GM12878 (cell line): ENCODE measurements around the gene MIPOL1.

ENCODE experiments used
- POLR2A ChIP-seq: IDR thresholded peaks from 2 replicates; pipeline ENCODE4 v1.6.1; 2011; ENCODE audit warnings: low read depth, mild to moderate bottlenecking, low read length
- RAD21 ChIP-seq: IDR thresholded peaks from 2 replicates; pipeline ENCODE4 v1.6.1; 2011; ENCODE audit warnings: mild to moderate bottlenecking, low read depth, low read length, moderate library complexity; ENCODE audit not compliant: insufficient read depth
- SMAD1 ChIP-seq: fragments of 450-650 bp; IDR thresholded peaks from 2 replicates; pipeline ENCODE4 v1.6.1; 2018; ENCODE audit warnings: mild to moderate bottlenecking, low read depth; ENCODE audit not compliant: partially characterized antibody
- TF ChIP-seq, protein P1 (sequence below), 3 experiments: IDR thresholded peaks in 2 of 3; conservative IDR thresholded peaks in 1 of 3; 2 replicates each; pipeline ENCODE4 v1.5.1; 2011; ENCODE audit warnings: low read depth in 3 of 3, low read length in 3 of 3, mild to moderate bottlenecking in 3 of 3, control low read depth in 2 of 3, moderate library complexity in 2 of 3, inconsistent platforms in 1 of 3, mixed read lengths in 1 of 3; ENCODE audit not compliant: control insufficient read depth in 2 of 3, insufficient read depth in 1 of 3; ENCODE audit errors: extremely low read depth in 1 of 3

DNA sequence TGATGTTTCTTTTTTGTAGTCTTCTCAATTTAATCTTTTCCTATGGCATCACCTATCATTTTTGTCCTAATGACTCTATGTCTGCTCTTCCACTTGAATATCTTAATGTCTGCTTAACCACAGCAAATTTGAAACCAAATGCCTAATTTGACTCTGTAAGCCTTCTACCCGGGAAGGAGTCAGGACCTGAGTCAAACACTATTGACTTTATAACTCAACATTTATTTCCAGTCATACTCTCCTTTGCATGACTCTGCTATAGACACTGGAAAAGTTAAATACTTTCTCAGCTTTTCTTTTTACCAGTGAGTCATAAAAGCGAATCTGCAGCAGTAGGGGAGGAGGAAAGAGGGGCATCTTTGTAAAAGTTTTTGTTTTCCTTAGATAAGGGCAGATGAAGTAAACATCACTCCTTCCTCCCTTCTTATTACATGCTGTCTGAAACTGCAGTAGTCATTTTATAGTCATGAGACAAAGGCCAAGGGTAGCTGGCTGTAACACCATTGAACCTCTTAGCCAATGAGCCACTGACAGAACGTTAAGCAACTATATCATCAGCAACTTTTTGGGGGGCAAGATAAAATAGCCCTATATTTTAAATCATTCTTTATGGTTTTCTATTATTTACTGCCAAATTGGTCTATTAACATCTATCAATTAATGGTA is 179.3 kb downstream of the MIPOL1 start:
- no peak for TF ChIP-seq RAD21
- TF ChIP-seq, protein P1, sequence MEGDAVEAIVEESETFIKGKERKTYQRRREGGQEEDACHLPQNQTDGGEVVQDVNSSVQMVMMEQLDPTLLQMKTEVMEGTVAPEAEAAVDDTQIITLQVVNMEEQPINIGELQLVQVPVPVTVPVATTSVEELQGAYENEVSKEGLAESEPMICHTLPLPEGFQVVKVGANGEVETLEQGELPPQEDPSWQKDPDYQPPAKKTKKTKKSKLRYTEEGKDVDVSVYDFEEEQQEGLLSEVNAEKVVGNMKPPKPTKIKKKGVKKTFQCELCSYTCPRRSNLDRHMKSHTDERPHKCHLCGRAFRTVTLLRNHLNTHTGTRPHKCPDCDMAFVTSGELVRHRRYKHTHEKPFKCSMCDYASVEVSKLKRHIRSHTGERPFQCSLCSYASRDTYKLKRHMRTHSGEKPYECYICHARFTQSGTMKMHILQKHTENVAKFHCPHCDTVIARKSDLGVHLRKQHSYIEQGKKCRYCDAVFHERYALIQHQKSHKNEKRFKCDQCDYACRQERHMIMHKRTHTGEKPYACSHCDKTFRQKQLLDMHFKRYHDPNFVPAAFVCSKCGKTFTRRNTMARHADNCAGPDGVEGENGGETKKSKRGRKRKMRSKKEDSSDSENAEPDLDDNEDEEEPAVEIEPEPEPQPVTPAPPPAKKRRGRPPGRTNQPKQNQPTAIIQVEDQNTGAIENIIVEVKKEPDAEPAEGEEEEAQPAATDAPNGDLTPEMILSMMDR (IDR thresholded peaks at IDR 0.05 in 2 of 3, conservative IDR thresholded peaks at IDR 0.05 in 1 of 3; ENCODE audit: control insufficient read depth in 2 of 3, extremely low read depth in 1 of 3, insufficient read depth in 1 of 3, low read depth in 3 of 3, low read length in 3 of 3), result no peak
- TF ChIP-seq POLR2A, result no peak
- no peak for TF ChIP-seq SMAD1
